ENCODE results near the gene GIMAP8.
A peak's percentile ranks its signal among the peaks of the same experiment; 100 is the strongest.

Gene GIMAP8

GRCh38 chr7:150410680-150411346, 39.6 kb upstream of the GIMAP8 start:
- peak in 14 of 58 donors; percentile 13 to 44 (median 27) for DNase-seq

GRCh38 chr7:150411606-150412005, 38.8 kb upstream of the GIMAP8 start:
- no peak for DNase-seq

DNA sequence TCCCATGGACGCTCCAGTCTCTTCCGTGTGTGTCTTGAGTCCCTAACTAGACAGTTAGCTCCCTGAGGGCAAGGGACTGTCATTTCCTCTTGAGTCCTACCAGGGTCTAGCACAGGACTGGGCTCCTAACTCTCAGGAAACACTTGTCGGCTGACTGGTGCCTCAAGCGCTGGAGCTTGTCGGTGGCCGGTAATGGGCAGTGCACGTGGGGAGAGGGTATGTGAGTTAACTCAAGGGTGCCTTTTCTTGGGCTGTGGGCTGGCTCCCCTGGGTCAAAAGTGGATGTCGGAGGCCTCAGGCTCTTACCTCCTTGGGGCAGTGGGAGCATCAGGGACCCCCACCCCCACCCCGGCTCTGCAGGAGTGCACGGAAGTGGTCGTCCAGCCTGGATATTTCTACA, 38.4 kb upstream of the GIMAP8 start:
- DNase-seq, result no peak

DNA sequence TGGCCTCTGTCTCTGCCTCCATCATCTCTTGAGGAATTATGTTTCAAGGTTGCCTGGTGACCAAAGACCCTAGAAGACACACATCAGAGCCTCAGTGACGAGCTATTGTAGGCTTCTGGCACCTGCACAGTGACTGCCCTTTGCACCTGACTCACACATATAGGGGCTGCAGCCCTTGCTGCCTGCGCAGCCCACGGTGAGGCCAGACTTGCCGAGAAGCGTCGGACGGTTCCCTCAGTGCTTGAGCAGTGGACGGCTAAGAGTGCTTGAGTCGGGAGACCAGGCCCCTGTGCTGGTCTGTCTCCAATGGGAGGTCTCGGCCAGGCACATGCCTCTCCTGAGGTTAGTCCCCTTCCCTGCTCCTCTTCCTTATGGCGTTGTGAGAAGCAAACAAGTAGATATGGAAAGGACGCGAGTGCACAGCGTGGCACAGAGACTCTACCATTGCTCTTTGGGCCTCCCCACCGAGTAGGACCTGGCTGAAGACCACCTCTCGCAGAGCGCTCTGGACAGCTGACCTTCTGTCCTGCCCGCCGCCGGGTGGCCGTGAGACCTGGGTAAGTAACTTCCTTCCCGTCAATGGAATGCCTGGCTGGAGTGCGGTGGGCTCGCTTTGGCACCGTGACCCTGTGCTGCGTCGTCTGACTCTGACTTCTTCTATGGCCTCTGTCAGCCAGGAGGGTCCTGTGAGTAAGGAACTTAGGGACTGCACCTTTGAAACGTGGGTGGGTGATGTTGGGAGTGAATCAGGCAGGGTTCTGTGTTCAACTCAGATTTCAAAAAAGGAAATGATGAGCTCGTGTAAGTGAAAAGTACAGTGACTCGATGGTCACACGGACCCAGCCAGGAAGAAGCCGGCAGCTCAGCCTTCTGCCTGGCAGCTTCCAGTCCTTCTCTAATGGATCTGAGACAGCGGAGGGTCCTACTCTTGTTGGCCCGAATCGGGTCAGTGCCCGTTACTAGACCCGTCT, 37.6 kb upstream of the GIMAP8 start:
- no peak for DNase-seq

GRCh38 chr7:150413640-150414081, 36.8 kb upstream of the GIMAP8 start:
- no peak for DNase-seq

DNA sequence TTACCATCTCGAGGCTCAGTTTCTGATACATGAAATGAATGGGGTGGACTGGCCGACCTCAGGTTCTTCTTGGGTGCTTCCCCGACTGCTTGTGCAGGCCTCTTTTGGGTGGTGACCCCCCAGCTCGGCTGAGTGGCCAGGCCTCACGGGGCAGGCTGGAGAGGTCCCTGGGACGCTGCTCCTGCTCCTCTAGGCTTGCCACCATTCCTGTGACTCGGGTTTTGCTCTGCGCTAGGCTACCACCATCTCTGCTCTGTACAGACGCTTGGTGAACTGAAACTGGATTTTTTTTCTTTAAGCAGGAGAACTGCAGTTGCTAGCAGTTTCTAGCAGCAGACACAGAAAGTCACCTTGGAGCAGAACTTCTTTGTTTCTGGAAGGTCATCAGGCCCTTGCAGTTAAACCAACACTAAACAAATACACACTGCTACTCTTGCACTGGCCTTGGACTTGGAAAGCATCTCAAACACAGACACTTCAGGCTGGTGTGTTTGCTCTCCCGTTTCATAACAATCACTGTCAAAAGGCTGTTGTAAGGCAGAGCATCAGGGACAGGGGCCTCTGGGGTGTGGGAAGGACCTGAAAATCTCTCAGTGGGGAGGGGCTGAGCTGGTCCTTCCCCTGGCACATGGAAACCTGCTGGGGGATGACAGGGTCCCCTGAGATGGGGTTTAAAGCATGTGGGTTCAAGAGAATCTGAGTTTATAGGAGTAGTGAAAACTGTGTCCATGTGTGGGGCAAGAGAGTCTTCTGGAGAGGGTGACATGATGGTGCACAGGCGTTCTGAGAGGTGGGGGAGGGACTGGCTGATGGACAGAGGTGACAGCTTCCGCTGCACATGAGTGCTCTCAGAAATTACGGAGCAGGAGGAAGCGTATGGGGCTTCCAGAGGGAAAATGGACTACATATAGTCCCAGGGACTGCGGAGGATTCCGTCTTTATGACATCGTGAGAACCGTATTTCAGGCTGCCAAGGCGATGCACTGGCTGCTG, 35.0 kb upstream of the GIMAP8 start:
- no peak for DNase-seq

DNA sequence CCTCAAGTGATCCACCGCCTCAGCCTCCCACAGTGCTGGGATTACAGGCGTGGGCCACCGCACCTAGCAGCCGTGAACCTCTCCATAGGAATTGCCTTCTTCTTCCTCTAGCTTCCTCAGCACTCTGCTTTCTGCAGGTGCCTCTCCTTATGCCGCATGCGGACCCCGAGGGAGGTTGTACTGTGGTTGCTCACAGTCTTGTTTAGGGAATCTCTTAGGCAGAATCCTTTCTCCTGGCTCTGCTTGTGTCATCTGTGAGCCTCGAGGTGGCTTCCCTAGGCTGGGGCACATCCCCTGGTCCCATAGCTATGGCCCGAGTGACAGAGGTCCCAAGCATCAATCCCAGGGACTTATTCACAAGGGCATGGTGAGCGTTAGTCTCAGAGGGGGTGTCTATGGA, 33.2 kb upstream of the GIMAP8 start:
- DNase-seq, result no peak

GRCh38 chr7:150417863-150418262, 32.6 kb upstream of the GIMAP8 start:
- no peak for DNase-seq

DNA sequence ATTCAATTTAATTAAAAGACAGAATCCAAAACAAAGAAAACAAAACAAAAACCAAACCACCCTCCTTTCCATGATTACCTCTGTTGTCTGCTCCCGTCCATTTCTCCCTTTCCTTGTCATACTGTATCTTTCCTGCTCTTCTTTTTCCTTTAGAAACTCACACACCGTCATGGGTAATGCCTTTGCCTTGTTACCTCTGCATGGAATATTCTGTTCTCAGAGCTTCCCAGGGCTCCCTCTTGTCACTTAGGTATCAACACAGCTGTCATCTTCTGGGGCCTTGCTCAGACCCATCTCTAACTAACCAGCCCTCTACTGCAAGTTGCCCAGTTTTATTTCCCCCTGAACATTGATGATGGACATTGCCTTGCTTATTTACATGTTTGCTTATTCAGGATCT, 30.2 kb upstream of the GIMAP8 start:
- no peak for DNase-seq

DNA sequence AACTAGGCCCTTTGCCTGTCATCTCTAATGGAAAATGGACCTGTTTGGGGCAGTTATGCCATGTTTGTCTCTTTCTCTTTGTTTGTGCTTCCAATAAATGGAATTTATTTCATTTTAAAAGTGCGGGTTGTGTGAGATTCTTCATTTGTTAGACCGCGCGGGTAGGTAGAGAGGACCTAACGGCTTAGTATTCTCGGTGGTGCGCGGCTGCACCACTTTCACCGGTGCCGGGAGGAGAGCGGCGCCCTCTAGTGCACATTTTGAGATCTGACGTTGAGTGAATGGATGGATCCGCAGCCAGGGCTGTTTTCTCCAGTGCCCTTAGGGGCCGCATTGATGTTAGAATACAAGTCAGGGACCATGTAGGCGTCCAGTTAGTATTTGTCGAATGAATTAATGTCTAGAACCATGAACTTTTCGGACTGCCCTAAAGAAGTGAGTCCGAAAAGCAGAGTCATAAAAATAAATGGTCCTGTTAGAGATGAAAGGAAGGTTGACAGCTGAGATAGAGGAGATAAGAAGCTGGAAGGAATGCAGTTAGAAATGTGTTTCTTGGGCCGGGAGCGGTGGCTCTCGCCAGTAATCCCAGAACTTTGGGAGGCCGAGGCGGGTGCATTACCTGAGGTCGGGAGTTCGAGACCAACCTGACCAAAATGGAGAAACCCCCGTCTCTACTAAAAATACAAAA, 29.3 kb upstream of the GIMAP8 start:
- peak in 48 of 58 donors; percentile 19 to 83 (median 51) for DNase-seq

DNA sequence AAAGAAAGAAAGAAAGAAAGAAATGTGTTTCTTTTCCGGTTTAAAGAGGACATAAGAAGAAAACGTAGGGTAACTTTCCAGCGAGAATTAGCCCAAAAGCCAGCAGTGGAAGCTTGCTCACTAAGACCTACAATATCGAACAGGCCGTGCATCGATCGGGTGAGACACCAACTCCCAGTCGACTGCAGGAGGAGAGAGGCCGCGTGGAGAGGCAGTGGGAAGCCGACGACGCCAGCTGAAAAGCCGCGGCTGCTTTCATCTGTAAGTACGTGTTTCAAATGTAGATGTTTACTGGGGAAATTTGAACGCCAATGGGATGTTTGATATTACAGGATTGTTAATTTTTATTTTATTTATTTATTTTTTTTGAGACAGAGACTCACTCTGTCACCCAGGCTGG, 28.6 kb upstream of the GIMAP8 start:
- no peak for DNase-seq

DNA sequence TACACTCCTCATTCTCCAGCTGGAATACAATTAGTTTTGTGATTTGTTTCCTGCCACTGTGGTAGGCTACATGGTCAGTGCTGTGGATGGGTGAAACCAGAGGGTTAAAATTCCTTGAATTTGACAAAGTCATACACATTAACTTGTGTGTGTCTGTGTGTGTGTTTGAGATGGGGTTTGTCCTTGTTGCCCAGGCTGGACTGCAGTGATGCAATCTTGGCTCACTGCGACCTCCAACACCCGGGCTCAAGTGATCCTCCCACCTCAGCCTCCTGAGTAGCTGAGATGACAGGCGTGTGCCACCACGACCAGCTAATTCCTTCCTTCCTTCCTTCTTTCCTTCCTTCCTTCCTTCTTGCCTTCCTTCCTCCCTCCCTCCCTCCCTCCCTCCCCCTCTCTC, 24.8 kb upstream of the GIMAP8 start:
- no peak for DNase-seq

DNA sequence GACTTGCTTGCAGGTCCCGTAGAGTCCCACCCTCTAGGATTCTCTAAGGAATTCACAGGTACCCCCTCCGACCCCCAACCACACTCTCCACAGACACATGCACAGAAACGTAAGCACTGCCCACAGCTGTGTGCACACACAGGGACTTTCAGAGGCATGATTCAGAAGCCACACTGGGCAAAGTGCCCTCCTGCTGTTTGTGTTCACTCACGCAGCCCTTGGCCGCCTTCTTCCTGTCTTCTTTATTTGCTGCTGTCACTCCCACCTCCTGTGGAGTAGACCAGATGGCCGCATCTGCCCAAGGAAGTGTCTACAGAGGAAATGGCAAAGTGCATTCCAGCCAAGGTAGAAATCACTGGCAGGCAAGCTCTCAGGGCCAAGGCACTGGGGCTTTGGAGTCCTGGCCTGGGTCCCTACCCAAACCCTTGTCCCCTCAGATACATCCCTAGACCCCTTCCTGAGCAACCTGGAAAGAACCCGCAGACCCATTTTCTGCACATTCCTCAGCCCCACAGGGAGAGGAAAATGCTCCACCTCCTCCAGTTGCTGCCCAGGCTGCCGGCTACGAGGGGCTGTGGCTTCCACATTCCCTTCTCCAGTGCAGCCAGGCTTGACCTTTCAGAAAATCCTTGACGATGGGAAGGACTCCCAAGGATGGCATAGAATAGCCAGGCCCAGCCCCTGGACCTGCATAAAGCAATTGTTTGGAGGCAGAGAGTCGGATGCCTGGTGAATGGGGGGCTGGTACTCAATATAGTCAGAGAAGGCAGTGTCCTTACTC, 21.6 kb upstream of the GIMAP8 start:
- DNase-seq, result peak in 23 of 58 donors; percentile 10 to 76 (median 41)

GRCh38 chr7:150429699-150430098, 20.7 kb upstream of the GIMAP8 start:
- DNase-seq, result no peak

DNA sequence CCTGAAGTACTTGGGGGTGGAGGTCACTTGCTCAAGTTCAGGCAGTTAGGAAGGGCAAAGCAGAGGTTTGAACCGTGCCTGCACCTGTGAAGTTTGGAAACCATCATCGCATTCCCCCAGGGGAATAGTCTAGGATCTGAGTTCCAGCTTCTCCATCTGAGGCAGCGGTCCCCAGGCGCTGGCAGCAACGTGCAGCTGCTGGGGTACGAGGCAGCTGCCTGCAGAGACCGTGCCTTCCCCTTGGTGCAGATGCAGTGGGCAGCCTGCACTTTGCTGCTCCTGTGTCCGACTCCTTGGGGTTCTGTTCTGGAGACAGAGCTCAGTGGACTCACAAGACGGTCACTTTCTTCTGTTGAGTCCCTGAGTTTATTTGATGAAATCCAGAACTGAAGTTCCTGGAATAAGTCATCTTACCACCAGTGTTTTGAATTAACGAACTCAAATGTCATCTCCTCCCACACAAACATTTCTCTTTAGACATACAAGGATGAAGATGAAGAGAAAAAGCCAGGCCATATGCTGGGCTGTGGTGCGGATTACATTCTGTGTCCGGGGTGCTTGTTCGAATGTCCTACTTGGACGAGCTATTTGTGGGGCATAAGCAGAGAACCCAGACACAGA, 19.9 kb upstream of the GIMAP8 start:
- no peak for DNase-seq

DNA sequence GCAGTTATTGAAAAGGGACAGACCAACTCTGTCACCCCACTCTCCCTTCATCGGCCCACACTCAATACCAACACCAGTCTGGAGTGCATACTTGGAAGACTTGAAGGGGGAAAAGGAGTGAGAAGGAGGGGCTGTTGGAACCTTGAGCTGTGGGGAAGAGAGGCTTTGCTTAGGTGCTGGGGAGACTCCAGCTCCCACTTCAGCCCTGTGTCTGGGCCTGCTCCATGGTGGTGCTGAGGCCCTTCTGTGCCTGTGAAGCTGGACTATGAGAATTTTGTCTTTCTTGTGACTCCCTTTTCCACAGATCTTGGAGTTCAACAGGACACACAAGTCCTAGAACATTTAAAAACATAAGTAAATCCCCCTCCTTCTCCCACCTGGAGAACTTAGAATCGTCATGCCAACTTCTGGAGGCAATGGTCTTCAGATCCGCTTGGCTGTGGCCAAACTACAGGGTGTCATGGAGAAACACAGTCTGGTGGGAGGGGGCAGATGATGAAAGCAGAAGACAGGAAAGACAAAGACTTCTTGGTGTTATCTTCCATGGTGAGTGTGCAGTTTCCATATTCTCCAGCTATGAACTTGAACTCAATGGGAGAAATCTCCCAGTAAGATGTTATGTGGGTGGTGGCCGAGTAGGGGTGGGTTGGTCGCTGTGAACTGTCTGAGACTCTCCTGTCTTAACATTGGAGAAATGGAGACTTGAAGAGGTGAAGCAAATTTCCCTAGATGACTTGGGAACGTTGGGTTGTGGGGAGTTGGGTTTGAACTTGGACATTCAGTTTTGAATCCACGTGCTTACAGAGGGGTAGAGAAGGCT, 18.4 kb upstream of the GIMAP8 start:
- no peak for DNase-seq

DNA sequence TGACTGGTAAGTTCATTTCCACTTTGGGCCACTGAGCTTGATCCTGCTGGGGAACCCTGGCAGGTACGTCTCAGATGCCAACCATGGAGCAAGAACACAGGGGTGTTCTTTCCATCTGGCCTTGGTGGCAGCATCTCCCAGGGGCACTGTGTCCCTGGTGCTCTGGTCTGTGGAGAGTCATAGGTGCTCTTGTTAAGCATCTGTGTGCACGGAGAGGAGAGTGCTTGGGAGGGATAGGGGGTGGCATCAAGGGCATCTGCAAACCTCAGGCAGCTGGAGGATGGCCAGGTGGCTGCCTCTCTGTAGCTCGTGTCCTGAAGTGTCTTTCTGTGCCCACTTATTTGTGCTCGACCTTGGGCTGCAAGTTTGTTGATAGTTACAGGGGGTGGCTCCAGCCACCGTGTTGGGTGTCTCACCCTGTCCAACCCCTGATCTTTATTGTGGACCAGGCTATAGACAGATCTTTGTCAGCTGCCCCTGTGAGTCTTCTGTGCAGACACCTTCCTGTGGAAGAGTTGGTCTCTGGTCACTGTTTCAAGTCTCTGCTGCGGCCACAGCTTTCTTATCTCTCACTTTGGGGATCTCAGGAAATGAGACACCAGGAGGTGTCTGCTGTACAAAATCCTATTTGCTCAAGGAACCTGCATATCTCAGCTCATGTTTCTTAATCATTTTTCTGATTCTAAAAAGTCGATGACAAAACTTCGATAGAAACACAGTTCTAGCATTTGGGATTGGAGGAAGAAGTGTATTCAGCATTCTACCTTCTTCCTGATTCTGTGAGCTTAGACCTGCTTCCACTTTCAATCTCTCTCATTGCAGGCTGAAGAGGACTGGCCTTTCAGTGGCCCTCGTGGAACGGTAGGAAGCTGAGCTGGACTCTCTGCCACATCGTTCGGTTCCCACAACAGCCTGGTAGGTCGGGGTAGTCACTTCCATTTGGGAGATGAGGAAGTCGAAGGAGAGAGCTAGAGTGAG, 17.2 kb upstream of the GIMAP8 start:
- DNase-seq, result no peak
